HUDEP-2 (cell line): Measurements from ENCODE around the gene NFKBIL1.
"Not testable (repeated sequence)": the region's sequence is repeated elsewhere in the genome, so short reads cannot be mapped to it uniquely, and the experiment has no call there.

Experiments used
- DNase-seq, 76 experiments: peaks; one replicate each; lab custom pipeline; 2025; ENCODE audit not compliant: unreplicated experiment in 76 of 76; lab: John Stamatoyannopoulos, UW

Gene NFKBIL1

GRCh38 chr6:31579546-31580437, 32.4 kb downstream of the NFKBIL1 start:
- no peak for DNase-seq

GRCh38 chr6:31580438-31580740, 33.0 kb downstream of the NFKBIL1 start:
- DNase-seq = no peak

DNA sequence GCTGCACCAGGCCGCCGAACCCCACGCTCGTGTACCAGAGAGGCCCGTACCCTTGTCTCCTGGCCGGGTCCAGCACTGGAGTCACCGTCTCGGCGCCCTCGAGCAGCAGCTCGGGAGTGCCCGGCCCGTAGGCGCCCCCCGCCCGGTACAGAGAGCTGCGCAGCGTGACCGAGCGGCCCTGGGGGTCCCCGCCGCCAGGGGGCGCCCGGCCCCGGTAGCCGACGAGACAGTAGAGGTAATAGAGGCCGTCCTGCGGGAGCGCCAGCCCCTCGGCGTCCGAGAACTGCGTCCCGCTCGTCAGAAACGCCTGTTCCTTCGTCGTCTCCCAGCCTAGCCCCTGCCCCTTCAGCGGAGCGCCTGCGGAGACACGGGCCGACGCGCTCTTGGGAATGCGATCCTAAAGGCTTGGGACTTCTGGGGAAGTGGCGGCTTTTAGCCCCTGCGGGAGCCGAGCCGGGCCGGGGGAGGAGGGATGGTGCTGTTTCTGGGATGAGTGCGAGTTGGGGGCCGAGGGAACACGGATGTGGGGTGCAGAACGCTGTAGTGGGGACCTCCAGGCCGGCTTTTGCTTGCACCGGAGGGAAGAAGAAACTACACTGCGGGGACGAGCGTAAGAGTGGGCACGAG, 33.5 kb downstream of the NFKBIL1 start:
- DNase-seq = peak in 71 of 76 experiments; percentile 13 to 89 (median 69)

GRCh38 chr6:31581434-31582229, 34.2 kb downstream of the NFKBIL1 start:
- peak in 2 of 76 experiments; percentile 12 to 71 for DNase-seq

DNA sequence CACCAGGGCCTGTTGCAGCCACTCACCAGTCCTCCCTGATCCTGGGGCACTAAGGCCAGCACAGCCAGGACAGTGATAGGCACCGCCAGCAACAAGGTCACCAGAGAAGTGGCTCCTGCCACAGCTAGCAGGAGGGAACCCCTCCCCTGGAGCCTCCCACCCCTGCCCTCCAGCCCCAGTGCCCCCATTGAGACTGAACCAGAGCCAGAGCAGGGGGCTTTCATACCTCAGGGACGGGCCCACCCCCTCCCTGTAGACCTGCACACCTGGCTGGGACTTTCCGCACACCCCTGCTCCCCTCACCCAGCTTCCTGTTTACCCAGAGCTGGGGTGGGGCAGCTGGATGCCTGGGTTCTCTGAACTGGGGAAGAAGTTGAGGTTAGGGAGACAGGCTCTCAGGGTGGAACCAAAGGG, 34.8 kb downstream of the NFKBIL1 start, which contains the start of gene LTB:
Gene LTB (minus strand): TSS at position 195 of the 414 bp plus-strand sequence. CDS start 7 bp downstream, at position 188.
- no peak for DNase-seq

DNA sequence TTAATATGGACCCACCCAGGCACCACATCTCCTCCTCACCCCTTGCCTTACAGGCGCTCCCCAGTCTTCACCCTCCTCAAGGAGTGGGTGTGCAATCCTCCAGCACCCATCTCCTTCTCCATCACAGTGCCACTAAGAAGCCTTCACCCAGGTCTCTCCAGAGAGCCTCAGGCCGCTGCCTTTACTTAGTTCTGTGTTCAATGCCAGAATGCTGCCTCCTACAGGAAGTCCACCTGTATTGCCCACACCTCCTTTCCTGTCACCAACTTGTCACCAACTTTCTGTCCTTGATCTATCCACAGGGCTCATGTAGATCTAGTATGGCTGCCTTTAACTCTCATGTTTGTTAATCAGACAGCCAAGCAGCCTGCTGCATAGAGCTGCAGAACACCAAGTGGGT, 38.1 kb downstream of the NFKBIL1 start:
- peak in 32 of 76 experiments; percentile 6 to 62 (median 31) for DNase-seq

- DNase-seq = no peak
Observed at GRCh38 chr6:31586008-31586407, 38.6 kb downstream of the NFKBIL1 start, which contains the start of gene LST1. Gene LST1, plus strand, starts transcription at chr6:31586277. Its CDS starts 1,023 bp downstream, at chr6:31587300.

DNA sequence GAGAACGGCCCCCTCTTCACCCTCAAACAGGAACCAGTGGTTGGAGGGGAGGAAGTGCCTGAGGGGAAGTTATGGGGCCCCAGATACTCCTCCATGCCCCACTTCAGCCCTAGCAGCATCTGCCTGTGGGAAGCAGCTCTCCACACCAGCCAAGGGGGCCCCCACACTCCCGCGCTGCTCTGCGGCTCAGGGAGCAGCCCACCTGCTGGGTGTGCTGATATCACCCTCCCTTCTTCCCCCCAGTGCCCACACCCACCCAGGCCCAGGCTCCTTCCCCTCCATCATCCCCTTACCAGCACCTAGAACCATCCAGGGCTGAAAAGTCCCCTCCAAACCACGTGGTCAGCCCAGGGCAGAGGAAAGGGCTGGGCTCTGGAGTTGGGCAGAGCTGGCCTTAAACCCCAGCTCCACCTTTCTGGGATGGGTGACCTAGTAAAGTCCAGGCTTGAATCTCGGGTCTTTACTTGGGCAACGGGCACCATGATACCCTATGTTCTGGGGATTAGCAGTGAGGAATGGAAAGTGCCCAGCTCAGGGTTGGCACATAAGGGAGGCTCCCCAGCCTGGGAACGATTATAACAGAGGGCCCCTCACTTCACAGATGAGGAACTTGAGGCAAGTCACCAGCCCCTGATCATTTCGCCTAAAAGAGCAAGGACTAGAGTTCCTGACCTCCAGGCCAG, 39.3 kb downstream of the NFKBIL1 start:
- no peak for DNase-seq

DNA sequence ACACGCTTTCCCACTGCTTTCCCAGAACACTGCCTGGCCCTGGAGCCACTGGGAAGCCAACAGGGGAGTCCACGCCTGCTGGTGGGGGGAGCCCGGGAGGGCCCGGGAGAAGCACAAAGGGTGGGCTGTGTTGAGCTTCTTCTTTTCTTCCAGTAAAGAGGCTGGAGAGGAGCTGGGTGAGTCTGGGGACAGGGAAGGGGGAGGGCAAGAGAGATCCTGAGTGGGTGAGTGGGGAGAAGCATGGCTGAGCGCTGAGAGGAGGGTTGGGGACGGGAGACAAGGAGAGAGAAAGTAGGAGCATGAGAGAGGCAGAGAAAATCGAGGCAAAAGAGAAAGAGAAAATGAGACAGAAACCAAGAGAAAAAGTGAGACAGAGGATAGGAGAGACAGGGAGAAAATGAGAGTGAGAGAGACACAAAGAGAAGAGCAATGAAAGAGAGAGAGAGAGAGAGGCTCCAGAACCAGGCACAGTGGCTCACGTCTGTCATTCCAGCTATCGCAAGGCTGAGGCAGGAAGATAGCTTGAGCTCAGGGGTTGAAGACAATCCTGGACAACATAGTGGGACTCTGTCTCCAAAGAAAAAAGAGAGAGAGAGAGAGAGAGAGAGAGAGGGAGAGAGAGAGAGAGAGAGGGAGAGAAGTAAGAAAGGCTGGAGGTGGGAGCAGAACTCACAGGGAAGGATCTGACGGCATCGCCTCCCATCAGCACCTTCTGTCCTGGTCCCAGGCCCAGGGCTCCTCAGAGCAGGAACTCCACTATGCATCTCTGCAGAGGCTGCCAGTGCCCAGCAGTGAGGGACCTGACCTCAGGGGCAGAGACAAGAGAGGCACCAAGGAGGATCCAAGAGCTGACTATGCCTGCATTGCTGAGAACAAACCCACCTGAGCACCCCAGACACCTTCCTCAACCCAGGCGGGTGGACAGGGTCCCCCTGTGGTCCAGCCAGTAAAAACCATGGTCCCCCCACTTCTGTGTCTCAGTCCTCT, 40.7 kb downstream of the NFKBIL1 start:
- DNase-seq = no peak

GRCh38 chr6:31588871-31589650, 41.7 kb downstream of the NFKBIL1 start:
- no peak for DNase-seq

GRCh38 chr6:31590691-31591090, 43.3 kb downstream of the NFKBIL1 start:
- not testable (repeated sequence) for DNase-seq

DNA sequence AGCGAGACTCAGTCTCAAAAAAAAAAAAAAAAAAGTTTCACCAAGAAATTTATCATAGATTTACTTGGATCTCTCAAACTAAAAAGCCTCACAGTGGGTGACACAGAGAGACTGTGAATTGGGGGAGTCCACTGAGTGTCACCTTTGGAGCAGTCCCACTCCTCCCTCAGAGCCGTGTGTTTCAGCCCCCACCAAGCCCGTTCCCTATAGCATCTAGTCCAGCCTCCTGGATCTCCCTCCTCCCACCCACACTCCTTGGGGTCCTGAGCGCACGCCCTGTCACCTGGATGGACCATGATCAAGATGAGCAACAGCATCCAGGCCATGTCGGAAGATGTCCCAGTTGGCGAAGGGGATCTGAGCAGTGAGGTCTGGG, 45.0 kb downstream of the NFKBIL1 start:
- DNase-seq = no peak

DNA sequence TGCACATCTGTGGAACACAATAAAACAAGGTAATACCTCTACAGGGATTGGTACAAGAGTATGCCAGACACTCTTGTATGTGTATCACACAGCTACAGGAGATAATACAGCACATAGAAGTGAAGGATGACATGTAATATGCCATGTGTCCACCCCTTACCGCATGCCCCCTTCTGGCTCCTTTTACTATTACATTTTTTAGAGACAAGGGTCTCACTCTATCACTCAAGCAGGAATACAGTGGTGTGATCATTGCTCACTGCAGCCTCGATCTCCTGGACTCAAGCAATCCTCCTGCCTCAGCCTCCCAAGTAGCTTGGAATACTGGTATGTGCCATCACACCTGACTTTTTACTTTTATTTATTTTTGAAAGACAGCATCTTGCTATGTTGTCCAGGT, 49.6 kb downstream of the NFKBIL1 start:
- peak in 32 of 76 experiments; percentile 8 to 72 (median 48) for DNase-seq

DNA sequence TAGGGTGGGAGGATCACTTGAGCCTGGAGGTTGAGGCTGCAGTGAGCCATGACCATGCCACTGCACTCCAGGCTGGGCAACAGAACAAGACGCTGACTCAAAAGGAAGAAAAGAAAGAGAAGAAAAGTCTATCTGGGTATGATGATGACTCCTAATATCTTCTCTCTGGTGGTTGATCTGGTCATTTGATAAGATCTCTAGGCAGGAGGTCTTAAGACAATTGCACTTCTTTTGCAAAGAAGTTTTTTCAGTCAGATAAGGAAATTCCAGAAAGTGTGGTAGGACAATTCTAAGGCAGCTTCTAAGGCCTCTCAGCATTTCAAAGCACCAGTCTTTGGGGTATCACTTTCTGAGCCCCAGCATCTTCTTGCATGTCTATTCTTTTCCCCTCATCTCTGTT, 59.9 kb downstream of the NFKBIL1 start:
- DNase-seq = no peak
